Measurements from ENCODE around the gene R3HDM2.

DNA sequence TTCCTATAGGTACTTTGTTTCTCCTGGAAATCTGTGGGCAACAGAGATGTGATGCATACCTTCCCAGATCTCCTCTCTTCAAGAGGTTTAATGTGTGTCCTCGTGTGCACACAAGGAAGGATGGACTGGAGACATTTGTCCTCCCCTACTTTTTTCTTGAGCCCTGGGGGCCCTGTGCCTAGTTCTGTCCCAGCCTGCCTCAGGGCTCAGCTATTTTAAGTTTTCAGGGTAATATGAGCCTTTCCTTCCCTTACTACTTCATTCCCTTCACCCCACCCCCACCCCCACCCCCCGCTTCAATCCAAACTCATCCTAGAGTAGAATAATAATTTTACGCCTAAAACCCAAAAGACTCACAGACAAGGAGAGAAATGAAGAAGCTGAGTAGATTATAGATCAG is 180.3 kb downstream of the R3HDM2 start:
- TF ChIP-seq, protein P1, sequence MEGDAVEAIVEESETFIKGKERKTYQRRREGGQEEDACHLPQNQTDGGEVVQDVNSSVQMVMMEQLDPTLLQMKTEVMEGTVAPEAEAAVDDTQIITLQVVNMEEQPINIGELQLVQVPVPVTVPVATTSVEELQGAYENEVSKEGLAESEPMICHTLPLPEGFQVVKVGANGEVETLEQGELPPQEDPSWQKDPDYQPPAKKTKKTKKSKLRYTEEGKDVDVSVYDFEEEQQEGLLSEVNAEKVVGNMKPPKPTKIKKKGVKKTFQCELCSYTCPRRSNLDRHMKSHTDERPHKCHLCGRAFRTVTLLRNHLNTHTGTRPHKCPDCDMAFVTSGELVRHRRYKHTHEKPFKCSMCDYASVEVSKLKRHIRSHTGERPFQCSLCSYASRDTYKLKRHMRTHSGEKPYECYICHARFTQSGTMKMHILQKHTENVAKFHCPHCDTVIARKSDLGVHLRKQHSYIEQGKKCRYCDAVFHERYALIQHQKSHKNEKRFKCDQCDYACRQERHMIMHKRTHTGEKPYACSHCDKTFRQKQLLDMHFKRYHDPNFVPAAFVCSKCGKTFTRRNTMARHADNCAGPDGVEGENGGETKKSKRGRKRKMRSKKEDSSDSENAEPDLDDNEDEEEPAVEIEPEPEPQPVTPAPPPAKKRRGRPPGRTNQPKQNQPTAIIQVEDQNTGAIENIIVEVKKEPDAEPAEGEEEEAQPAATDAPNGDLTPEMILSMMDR (IDR thresholded peaks at IDR 0.05; ENCODE audit: borderline replicate concordance, extremely low read depth, low read length, poor library complexity, severe bottlenecking) = no peak
- TF ChIP-seq EZH2 (IDR thresholded peaks at IDR 0.05; ENCODE audit: borderline replicate concordance, low read depth, low read length, severe bottlenecking) = no peak
